NT2/D1 (cell line): ENCODE results near the gene MGARP.

Source experiments
- DNase-seq: peaks from one replicate; pipeline ENCODE4 v3.0.0-alpha.2; 2011; ENCODE audit warnings: low read depth, low spot score
- H3K27me3 ChIP-seq: 2 replicates; pipeline ENCODE4 v1.6.0; 2011; ENCODE audit warnings: mild to moderate bottlenecking; ENCODE audit not compliant: insufficient read length, insufficient read depth
- H3K36me3 ChIP-seq: 2 replicates; pipeline ENCODE4 v1.6.1; 2011; ENCODE audit warnings: mild to moderate bottlenecking, low read length, mixed read lengths; ENCODE audit not compliant: insufficient read depth, insufficient read length
- H3K4me1 ChIP-seq: 2 replicates; pipeline ENCODE4 v1.5.1; 2011; ENCODE audit not compliant: insufficient read depth, insufficient read length
- H3K4me3 ChIP-seq: 2 replicates; pipeline ENCODE4 v1.5.1; 2011; ENCODE audit warnings: low read depth; ENCODE audit not compliant: insufficient read length
- H3K9ac ChIP-seq: 2 replicates; pipeline ENCODE4 v1.6.0; 2011; ENCODE audit warnings: low read depth; ENCODE audit not compliant: insufficient read length
- H3K9me3 ChIP-seq: 2 replicates; pipeline ENCODE4 v1.5.1; 2011; ENCODE audit warnings: mild to moderate bottlenecking, low read length; ENCODE audit not compliant: insufficient read depth
- SUZ12 ChIP-seq: IDR thresholded peaks from 2 replicates; pipeline ENCODE4 v1.6.1; 2011; ENCODE audit not compliant: insufficient read length, insufficient read depth; ENCODE audit errors: extremely low read depth
- YY1 ChIP-seq: IDR thresholded peaks from 2 replicates; pipeline ENCODE4 v1.6.1; 2011; ENCODE audit not compliant: insufficient read length, insufficient read depth
- ZNF274 ChIP-seq: IDR thresholded peaks from 2 replicates; pipeline ENCODE4 v1.6.1; 2011; ENCODE audit warnings: mild to moderate bottlenecking, low read depth, low read length

MGARP gene

GRCh38 chr4:139301113-139301820, 21.2 kb upstream of the MGARP start, which contains the start of gene NAA15:
Gene NAA15, plus strand, starts transcription at chr4:139301505. Its CDS starts 273 bp downstream, at chr4:139301778.
- H3K9me3 ChIP-seq, result peaks cover 6% of the 10 kb centered on the region; the same call in 1 of the 2 replicates
- TF ChIP-seq ZNF274, result no peak
- no peak for TF ChIP-seq SUZ12
- TF ChIP-seq YY1, result peak; percentile 85
- peak; percentile 92 for DNase-seq
- H3K4me3 ChIP-seq, result peak within 1 kb of the TSS; percentile 93
- H3K36me3 ChIP-seq, result peaks cover 19% of the 10 kb centered on the region
- no peaks in the 10 kb centered on the region for H3K4me1 ChIP-seq
- no peaks in the 10 kb centered on the region for H3K27me3 ChIP-seq
- peak within 1 kb of the TSS; percentile 98 for H3K9ac ChIP-seq

GRCh38 chr4:139300431-139301112, 20.5 kb upstream of the MGARP start:
- no peaks in the 10 kb centered on the region for H3K27me3 ChIP-seq
- H3K9ac ChIP-seq, result peak overlapping the region; percentile 91
- TF ChIP-seq ZNF274 (no peak), SUZ12 (no peak), YY1 (no peak)
- H3K9me3 ChIP-seq, result peaks cover 6% of the 10 kb centered on the region; the same call in 1 of the 2 replicates
- H3K36me3 ChIP-seq, result peaks cover 16% of the 10 kb centered on the region
- no peaks in the 10 kb centered on the region for H3K4me1 ChIP-seq
- no peak for DNase-seq
- peak overlapping the region; percentile 93 for H3K4me3 ChIP-seq

- TF ChIP-seq ZNF274 (no peak), SUZ12 (no peak), YY1 (no peak)
- peaks cover under 1% of the 10 kb centered on the region; the same call in 1 of the 2 replicates for H3K9me3 ChIP-seq
- peaks cover 13% of the 10 kb centered on the region for H3K36me3 ChIP-seq
- no peaks in the 10 kb centered on the region for H3K27me3 ChIP-seq
- DNase-seq, result no peak
- no peaks in the 10 kb centered on the region for H3K4me1 ChIP-seq
- peak overlapping the region; percentile 4 for H3K9ac ChIP-seq
- H3K4me3 ChIP-seq, result peak overlapping the region; percentile 93
Observed at GRCh38 chr4:139299536-139299935, 19.5 kb upstream of the MGARP start.

- Histone ChIP-seq H3K36me3 (peaks cover 12% of the 10 kb centered on the region), H3K9me3 (no peaks in the 10 kb centered on the region), H3K27me3 (no peaks in the 10 kb centered on the region), H3K4me1 (no peaks in the 10 kb centered on the region), H3K9ac (no peak overlapping the region), H3K4me3 (no peak overlapping the region)
- TF ChIP-seq YY1, result no peak
- no peak for TF ChIP-seq SUZ12
- no peak for TF ChIP-seq ZNF274
- no peak for DNase-seq
Observed at GRCh38 chr4:139297001-139297410, 17.0 kb upstream of the MGARP start.

- H3K4me1 ChIP-seq, result no peaks in the 10 kb centered on the region
- DNase-seq, result no peak
- H3K27me3 ChIP-seq, result no peaks in the 10 kb centered on the region
- no peak for TF ChIP-seq YY1
- TF ChIP-seq ZNF274, result no peak
- TF ChIP-seq SUZ12, result no peak
- H3K36me3 ChIP-seq, result peaks cover 15% of the 10 kb centered on the region
- no peak overlapping the region for H3K9ac ChIP-seq
- no peaks in the 10 kb centered on the region for H3K9me3 ChIP-seq
- no peak overlapping the region for H3K4me3 ChIP-seq
Observed at GRCh38 chr4:139295942-139296299, 15.9 kb upstream of the MGARP start.

GRCh38 chr4:139295206-139295941, 15.3 kb upstream of the MGARP start:
- Histone ChIP-seq H3K4me1 (no peaks in the 10 kb centered on the region), H3K36me3 (peaks cover 20% of the 10 kb centered on the region), H3K9ac (peak overlapping the region; percentile 83), H3K27me3 (no peaks in the 10 kb centered on the region), H3K9me3 (no peaks in the 10 kb centered on the region), H3K4me3 (peak overlapping the region; percentile 76)
- DNase-seq, result peak; percentile 82
- TF ChIP-seq SUZ12 (no peak), YY1 (peak; percentile 77)
